PC-9 (cell line): Measurements from ENCODE around the gene ARHGEF5.

Experiments used
- CTCF ChIP-seq: fragments of 200-600 bp; sonication (generic); conservative IDR thresholded peaks from 2 replicates; pipeline ENCODE4 v1.6.1; 2017; ENCODE audit warnings: mixed run types, antibody characterized with exemption, mild to moderate bottlenecking, moderate library complexity
- EZH2 ChIP-seq: fragments of 200-600 bp; sonication (generic); IDR thresholded peaks from 2 replicates; pipeline ENCODE4 v1.8.0; 2017; ENCODE audit warnings: antibody characterized with exemption, low read depth

- no peak for TF ChIP-seq CTCF
- TF ChIP-seq EZH2 = no peak
Measured at GRCh38 chr7:144410441-144410840, 55.2 kb downstream of the ARHGEF5 start.
